ENCODE results near the gene MRPL20.
"Not testable (repeated sequence)": the region's sequence is repeated elsewhere in the genome, so short reads cannot be mapped to it uniquely, and the experiment has no call there.

The MRPL20 gene

DNA sequence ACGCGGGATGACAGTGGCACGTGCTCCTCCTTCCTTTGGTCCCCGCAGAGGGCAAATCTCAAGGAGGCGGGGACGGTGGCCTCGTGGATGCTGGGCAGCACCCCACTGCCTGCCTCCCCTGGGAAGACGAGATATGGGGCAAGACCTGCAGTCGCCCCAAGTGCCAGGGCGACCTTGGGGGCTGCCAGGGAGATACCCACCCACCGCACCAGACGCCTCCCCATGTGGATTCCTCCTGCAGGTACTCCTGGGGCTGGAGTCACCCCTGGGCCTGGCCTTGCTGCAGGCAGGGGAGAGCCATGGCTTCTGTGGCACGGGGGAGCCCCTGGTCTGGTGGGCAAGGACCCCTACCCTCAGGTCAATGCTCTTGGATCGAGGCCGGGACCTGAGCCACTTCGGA, 26.2 kb downstream of the MRPL20 start:
- TF ChIP-seq POLR2A (IDR thresholded peaks at IDR 0.05; ENCODE audit: low read depth, low read length) = no peak
- no peak for FAIRE-seq
- no peak for DNase-seq (ENCODE audit: insufficient read length, low spot score)

DNA sequence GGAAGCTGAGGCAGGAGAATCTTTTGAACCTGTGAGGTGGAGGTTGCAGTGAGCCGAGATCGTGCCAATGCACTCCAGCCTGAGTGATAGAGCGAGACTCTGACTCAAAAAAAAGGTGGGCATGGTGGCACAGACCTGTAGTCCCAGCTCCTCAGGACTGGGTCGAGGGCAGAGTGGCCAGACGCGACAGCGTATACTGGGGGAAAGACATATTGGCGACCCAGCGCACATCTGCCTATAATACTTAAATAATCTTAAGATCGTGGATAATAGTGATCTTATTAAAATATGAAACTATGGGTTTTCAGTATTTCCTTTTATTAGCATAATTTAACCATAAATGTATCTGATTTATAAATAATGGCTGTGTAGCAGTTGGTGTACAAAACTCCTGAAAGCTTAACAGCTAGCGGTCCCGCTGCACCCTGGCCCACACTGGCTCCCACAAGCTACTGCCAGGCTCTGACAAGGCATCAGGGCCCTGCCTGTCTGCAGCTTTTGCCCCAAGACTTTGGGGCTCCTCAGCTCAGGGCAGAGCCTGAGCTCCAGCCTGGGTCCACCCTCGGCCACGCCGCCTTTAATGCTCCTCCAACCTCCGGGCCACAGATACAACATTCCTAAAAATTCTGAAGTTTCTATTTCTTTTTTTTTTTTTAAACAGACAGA, 29.4 kb downstream of the MRPL20 start:
- no peak for DNase-seq (ENCODE audit: insufficient read length, low spot score)
- no peak for TF ChIP-seq POLR2A (IDR thresholded peaks at IDR 0.05; ENCODE audit: low read depth, low read length)
- no peak for FAIRE-seq

DNA sequence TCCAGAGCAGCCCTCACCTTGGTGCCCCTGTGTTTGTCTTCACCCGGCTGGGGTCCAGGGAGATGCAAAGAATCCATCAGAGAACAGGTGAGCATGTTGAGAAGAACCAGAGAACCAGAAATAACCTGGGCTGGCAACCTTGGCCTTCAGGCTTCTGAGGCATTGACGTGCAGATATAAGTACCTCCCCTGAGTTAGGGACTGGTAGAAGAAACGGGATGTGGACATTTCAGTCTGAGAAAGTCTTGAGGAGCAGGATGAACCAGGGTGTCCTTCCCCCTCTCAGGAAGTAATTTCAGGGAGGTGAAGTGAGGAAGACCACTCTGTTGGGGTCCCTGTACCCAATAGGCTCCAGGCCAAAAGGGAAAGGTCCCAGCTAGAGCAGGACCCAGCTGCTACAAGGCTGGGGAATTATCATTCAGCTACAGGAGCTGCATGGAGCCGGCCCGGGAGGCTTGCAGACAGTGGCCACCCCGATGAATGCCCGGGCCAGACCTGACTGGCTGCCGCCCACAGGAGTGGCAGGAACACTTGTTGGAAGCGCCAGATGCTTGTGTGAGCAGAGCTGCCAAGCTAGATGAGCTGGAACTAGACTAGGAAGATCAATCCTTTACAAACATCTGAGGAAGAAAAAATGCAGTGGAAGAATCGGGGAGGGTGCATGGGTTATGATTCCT, 30.4 kb downstream of the MRPL20 start:
- FAIRE-seq (no peak), DNase-seq (ENCODE audit: insufficient read length, low spot score) (no peak)
- no peak for TF ChIP-seq POLR2A (IDR thresholded peaks at IDR 0.05; ENCODE audit: low read depth, low read length)

DNA sequence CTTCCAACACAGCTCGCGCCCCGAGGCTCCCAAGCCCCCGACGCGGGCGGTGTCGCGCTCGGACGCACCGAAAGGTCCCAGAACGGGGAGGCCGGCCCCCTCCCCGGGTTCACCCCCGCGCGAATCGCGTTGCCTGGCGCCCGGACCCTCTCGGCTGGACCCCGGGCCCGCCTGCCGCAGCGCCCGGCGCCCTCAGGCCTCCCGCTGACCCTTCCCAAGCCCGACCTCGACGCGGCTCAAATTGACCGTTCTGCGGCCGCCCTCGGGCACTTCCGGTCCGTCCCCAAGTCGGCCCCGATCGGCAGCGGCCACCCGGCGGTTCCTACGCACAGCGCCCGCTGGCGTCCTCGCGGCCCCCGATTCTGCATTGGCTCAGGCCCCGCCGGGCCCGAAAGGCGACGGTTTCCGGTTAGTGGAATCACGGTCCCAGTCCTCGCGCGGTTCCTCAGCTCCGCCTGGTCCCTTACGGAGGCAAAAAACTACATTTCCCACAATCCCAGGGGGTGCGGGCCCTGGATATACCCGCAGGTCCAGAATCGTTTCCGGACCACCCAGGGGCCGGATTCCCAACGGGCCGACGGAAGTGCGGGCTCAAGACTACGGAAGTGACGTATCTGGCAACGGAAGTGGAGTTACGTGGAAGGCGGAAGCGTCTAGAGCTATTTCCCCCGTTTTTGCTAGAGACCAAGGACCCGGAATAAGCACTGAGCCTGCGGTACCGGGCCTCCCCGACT, 32.0 kb downstream of the MRPL20 start, which contains the start of gene AURKAIP1:
Gene AURKAIP1 (minus strand): TSS at position 279 of the 734 bp plus-strand sequence. CDS start 451 bp downstream, outside the sequence.
- FAIRE-seq (peak; percentile 70), DNase-seq (ENCODE audit: insufficient read length, low spot score) (peak; percentile 91)
- TF ChIP-seq POLR2A (IDR thresholded peaks at IDR 0.05; ENCODE audit: low read depth, low read length) = peak; percentile 30; the same call in 1 of the 2 replicates

DNA sequence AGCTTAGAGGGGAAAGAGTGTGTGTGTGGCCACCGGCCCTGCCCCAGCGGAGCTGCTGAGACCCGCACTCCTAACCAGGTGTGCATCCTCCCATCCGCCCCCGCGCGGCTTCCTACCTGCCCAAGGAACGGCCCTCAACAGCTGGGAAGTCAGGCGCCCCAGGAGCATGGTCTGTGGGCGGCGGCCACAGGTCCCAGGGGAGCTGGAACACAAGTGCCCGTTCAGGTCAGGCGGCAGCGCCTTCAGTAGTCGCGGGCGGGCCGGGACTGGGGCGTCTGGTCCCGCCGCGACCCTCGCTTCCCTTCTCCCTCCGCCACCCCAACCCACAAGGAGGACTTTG, 32.5 kb downstream of the MRPL20 start:
- DNase-seq (ENCODE audit: insufficient read length, low spot score) = no peak
- no peak for FAIRE-seq
- TF ChIP-seq POLR2A (IDR thresholded peaks at IDR 0.05; ENCODE audit: low read depth, low read length) = no peak

DNA sequence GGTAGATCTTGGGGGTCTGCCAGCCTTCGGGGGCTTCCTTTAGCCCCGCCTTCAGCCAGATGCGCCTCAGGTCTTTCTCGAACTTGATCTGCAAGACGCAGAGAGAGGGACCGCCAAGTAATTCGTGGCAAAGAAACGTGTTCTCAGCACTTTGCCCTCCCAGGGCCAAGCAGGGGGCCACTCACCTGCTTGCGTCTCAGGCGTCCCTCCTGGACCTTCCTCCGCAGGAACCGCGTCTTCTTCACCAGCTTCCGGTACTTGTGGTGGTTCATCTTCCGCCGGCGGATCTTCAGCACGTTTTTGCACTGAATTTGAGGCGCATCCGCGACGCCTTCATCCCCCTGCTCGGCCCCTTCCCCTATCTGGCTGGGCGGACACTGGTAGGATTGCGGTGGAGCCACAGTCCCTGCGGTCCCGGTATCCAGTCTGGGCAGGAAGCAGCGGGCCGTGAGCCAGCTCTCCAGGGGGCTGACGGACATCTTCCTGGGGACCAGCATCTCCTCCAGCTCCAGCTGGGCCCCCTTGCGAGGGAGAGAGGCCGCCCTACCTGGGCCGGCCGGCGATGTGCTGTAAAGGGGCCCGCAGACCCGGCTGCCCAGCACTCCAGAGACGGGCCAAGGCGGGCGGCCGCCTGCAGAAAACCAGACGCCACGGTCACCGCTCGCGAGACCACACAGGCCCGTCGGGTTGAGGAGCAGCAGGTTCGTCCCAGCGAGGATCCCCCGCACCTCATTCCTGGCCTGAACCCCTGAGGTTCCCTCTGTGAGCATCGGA, 33.1 kb downstream of the MRPL20 start:
- no peak for DNase-seq (ENCODE audit: insufficient read length, low spot score)
- no peak for FAIRE-seq
- no peak for TF ChIP-seq POLR2A (IDR thresholded peaks at IDR 0.05; ENCODE audit: low read depth, low read length)

DNA sequence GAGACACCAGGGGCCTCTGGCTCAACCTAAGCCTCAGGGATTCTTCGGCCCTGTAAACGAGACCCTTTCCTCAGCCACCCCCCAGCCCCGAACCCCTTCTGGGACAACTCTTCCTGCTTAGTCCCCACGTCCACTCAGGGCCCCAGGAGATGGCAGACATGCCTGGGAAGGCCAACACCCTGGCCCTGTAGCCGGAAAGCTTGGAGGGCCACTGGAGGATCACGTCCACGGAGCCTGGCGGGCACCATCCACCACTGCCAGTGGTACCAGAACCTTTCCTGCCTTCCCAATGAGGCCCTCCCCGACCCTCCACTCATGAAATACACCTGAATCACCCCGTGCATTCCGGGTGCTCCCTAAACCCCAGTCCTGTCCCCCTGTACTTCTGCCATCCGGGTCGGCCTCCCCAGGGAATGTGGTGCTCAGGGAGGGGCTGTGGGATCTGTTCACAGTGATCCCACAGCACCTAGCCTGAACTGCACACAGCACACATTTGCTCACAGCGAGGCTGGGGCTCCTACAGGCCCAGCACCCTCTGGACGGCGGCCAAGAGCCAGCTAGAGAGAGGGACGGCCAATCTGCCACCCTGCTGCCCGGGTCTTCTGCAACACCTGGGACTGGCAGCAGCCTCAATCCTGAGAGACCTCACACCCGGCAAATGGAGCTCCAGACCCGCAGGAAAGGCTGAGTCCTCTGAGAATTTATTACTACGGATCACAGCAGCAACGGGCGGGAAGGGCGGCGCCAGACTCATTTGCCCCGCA, 33.9 kb downstream of the MRPL20 start:
- FAIRE-seq = no peak
- no peak for TF ChIP-seq POLR2A (IDR thresholded peaks at IDR 0.05; ENCODE audit: low read depth, low read length)
- DNase-seq (ENCODE audit: insufficient read length, low spot score) = no peak

DNA sequence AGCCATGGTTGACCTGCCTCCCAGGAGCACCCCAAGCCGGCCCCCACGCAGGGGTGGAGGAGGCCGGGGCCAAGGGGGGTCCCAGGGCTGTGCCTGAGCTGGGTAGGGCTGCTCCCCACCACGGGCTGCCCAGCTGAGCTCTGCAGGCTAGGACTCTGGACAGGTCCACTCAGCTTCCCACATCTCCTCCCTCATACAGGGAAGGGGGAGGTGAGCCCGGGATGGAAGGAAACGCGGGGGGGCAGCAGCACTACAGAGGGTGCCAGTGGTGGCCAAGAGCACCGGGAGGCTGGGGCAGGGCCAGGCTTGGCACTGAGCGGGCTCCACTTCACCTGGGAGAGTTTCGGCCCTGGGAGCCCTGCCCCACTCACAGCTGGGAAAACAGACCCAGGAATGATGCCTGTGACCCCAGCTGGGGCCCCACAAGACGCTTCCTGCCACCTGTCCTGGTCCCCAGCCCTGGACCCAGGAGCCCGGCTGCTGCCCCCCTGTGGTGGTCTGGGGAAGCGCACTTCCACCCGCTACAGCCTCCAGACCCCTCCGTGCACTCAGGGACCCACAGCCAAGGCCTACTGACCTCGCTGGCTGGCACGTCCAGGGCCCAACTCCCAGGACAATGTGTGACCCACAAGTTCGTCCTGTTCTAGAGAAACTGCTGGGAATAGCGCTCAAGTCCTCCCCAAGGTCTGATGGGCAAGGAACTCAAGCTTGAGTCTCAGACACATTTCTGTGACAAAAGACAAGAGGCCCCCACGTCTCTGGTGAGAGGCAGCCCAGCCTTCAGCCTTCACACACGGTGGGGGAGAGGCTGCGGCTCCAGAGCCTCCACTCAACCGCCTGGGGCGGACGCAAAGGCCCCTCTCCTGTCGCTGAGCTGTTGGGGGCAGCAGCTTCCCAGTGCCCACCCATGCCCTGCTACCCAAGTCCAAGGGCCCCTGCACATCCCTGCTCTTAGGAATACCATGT, 35.1 kb downstream of the MRPL20 start:
- FAIRE-seq (no peak), DNase-seq (ENCODE audit: insufficient read length, low spot score) (no peak)
- TF ChIP-seq POLR2A (IDR thresholded peaks at IDR 0.05; ENCODE audit: low read depth, low read length) = no peak

DNA sequence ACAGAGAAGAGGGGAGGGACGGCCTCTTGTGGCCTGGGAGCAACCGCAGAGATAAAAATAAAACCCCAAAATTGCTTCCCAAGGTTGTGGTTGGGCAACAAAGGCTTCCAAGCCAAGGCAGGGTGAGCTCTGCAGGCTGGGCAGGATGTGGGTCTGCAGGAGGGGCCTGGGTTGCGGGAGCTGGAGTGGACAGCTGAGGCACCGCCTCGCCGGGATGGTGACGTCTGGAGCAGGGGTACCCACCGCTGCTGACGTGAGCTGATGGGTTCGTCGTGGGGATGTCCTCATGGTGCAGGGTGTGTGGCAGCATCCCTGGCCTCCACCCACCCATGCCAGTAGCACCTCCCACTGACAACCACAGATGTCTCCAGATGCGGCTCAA, 35.7 kb downstream of the MRPL20 start:
- FAIRE-seq (no peak), DNase-seq (ENCODE audit: insufficient read length, low spot score) (no peak)
- no peak for TF ChIP-seq POLR2A (IDR thresholded peaks at IDR 0.05; ENCODE audit: low read depth, low read length)

DNA sequence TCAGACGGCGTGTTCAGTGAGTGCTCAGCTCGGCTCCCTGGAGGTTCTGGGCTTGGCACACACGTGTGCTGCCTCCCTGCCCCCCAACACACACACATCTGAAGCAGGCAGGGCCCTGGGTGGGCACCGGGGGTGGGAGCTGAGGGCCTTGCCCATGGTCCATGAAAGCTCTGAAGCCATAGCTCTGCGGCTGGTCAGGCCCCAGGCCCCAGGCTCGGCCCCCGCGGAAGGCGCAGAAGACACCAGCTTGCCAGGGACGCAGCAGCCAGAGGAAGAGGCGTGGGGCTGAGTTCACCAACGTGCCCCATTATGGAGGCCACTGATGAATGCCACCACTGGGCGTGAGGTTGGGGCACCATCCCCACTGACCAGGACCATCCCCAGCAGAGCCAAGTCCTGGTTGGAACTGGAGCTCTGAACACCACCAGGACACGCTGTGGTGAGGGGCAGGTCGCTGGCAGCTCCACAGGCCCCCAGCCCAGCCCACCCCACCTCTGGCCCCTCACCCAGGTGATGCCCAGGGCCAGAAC, 36.3 kb downstream of the MRPL20 start:
- FAIRE-seq (no peak), DNase-seq (ENCODE audit: insufficient read length, low spot score) (no peak)
- TF ChIP-seq POLR2A (IDR thresholded peaks at IDR 0.05; ENCODE audit: low read depth, low read length) = no peak

DNA sequence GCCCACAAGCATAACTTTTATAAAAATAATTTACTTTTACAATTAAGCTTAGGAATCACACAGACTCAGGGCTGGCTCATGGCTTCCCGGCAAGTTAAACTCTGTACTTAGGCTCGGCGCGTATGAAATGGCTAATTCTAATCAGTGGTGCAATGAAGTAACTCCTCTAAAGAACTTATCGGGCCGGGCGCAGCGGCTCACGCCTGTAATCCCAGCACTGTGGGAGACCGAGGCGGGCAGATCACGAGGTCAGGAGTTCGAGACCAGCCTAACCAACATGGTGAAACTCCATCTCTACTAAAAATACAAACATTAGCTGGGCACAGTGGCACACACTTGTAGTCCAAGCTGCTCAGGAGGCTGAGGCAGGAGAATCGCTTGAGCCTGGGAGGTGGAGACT, 37.0 kb downstream of the MRPL20 start:
- FAIRE-seq; DNase-seq (ENCODE audit: insufficient read length, low spot score): not testable (repeated sequence)

DNA sequence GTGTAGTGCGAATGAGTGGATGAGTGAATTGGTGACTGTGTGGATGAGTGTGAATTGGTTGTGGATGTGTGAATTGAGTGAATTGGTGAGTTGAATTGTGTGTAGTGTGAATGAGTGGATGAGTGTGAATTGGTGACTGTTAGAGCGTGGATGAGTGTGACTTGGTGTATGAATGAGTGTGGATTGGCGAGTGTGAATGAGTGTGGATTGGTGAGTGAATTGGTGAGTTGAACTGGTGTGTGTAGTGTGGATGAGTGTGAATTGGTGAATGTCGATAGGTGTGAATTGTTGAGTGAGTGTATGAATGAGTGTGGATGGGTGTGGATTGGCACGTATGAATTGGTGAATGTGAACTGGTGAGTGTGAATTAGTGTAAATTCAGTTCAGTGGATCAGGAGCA, 39.8 kb downstream of the MRPL20 start:
- no peak for TF ChIP-seq POLR2A (IDR thresholded peaks at IDR 0.05; ENCODE audit: low read depth, low read length)
- no peak for FAIRE-seq
- DNase-seq (ENCODE audit: insufficient read length, low spot score) = no peak
